Left cardiac atrium (tissue), 4 donors: ENCODE measurements around the gene CABLES1. TPM values are rescaled to one million over a fixed set of nuclear protein-coding genes. Genes with fewer than 3 reads are reported as not detected.
A peak's percentile ranks its signal among the peaks of the same experiment; 100 is the strongest.
"Not testable (repeated sequence)": the region's sequence is repeated elsewhere in the genome, so short reads cannot be mapped to it uniquely, and the experiment has no call there.

Source experiments
- ATAC-seq, 2 donors: fragments of 200-7000 bp; cut with Tn5 transposase; one replicate each; pipeline ENCODE4 v1.9.1; 2020; ENCODE audit warnings: mild to moderate bottlenecking in 2 of 2, moderate library complexity in 2 of 2
- DNase-seq: peaks from one replicate; pipeline ENCODE4 v3.0.0-alpha.2; 2020
- intact Hi-C, 2 donors: fragments of 100-400 bp; cut with DNase I; formaldehyde crosslinking; loops; one replicate each; pipeline versions ENCODE4 v1.14.1 to v1.15.1; 2022 to 2023
- total RNA-seq, 2 donors: library from RNA; stranded (reverse); fragmentation: NEBNext Ultra II Directional; extraction: Animal tissue kit (Norgen Biotek cat#: 25700); gene quantifications; one replicate each; pipeline ENCODE4 v1.2.1, GENCODE V29; 2021
- donor health status: DM: no; HTN: yes; CAD: no.
- donor health status: DM: no; HTN: yes; CAD: no; lungs with severe emphysema.
- donor health status: DM: yes; HTN: yes; CAD: no.
- donor health status: Dilated cardiomyopathy.

Gene CABLES1
- total RNA-seq, 2 donors from 2014 or later: 6.6 to 20.4 TPM

- ATAC-seq (no peak), DNase-seq (no peak)
- intact Hi-C loops: no loop called here
Measured at GRCh38 chr18:23156134-23156533, 20.8 kb downstream of the CABLES1 start.

GRCh38 chr18:23158058-23158457 is 22.8 kb downstream of the CABLES1 start:
- intact Hi-C loops: no loop called here
- DNase-seq (peak; percentile 6), ATAC-seq (no peak)

GRCh38 chr18:23158884-23159283 is 23.6 kb downstream of the CABLES1 start:
- ATAC-seq, DNase-seq, intact Hi-C loops: not testable (repeated sequence)

- ATAC-seq (no peak), DNase-seq (no peak)
- intact Hi-C loops: no loop called here
Measured at GRCh38 chr18:23159344-23159743, 24.1 kb downstream of the CABLES1 start.

GRCh38 chr18:23162473-23162872 is 27.2 kb downstream of the CABLES1 start:
- no peak for DNase-seq
- intact Hi-C loops: no loop called here
- ATAC-seq: no peak

- ATAC-seq: no peak
- intact Hi-C loops: no loop called here
- no peak for DNase-seq
Measured at GRCh38 chr18:23163786-23164533, 28.7 kb downstream of the CABLES1 start.

GRCh38 chr18:23165271-23166068 is 30.2 kb downstream of the CABLES1 start:
- intact Hi-C loops: no loop called here
- ATAC-seq (no peak), DNase-seq (no peak)

GRCh38 chr18:23166891-23167541 is 31.7 kb downstream of the CABLES1 start:
- intact Hi-C loops: no loop called here
- ATAC-seq: peak; percentile 53 to 73
- no peak for DNase-seq

- no peak for DNase-seq
- intact Hi-C loops: no loop called here
- ATAC-seq: no peak
Measured at GRCh38 chr18:23169673-23170044, 34.4 kb downstream of the CABLES1 start.

GRCh38 chr18:23170137-23170536 is 34.9 kb downstream of the CABLES1 start:
- ATAC-seq: no peak
- no peak for DNase-seq
- intact Hi-C loops: no loop called here

GRCh38 chr18:23171581-23172156 is 36.4 kb downstream of the CABLES1 start:
- DNase-seq (no peak), ATAC-seq (no peak)
- intact Hi-C loops: no loop called here

- DNase-seq (no peak), ATAC-seq (no peak)
- intact Hi-C loops: no loop called here
Measured at GRCh38 chr18:23172591-23173380, 37.5 kb downstream of the CABLES1 start.

- intact Hi-C loops: no loop called here
- no peak for DNase-seq
- ATAC-seq: no peak
Measured at GRCh38 chr18:23173912-23174311, 38.6 kb downstream of the CABLES1 start.

GRCh38 chr18:23176701-23177432 is 41.6 kb downstream of the CABLES1 start:
- intact Hi-C loops: no loop called here

GRCh38 chr18:23177433-23178072 is 42.3 kb downstream of the CABLES1 start:
- intact Hi-C loops: no loop called here
- no peak for DNase-seq
- no peak for ATAC-seq

More at GRCh38 chr18:23176701-23177432, 41.6 kb downstream of the CABLES1 start:
- no peak for ATAC-seq
- DNase-seq: no peak

- ATAC-seq: no peak
- no peak for DNase-seq
- intact Hi-C loops: no loop called here
Measured at GRCh38 chr18:23178201-23178600, 42.9 kb downstream of the CABLES1 start.

- intact Hi-C loops: no loop called here
- DNase-seq (no peak), ATAC-seq (no peak)
Measured at GRCh38 chr18:23178661-23179081, 43.4 kb downstream of the CABLES1 start.

- no peak for DNase-seq
- ATAC-seq: no peak
- intact Hi-C loops: no loop called here
Measured at GRCh38 chr18:23179416-23179815, 44.1 kb downstream of the CABLES1 start.
